H1 (cell line): ENCODE measurements around the gene MYO18A. TPM values are rescaled to one million over a fixed set of nuclear protein-coding genes. Genes with fewer than 3 reads are reported as not detected.
A peak's percentile ranks its signal among the peaks of the same experiment; 100 is the strongest.

Experiments used
- CTCF ChIA-PET: fragments of 300-600 bp; sonication (Branson Sonifier 250); formaldehyde crosslinking; loops from one replicate; lab custom pipeline; 2021; ENCODE audit not compliant: partially characterized antibody; lab: Charles Lee
- POLR2A ChIA-PET: fragments of 300-600 bp; sonication (Branson Sonifier 250); formaldehyde crosslinking; loops from one replicate; lab custom pipeline; 2021; ENCODE audit warnings: inconsistent platforms; ENCODE audit not compliant: partially characterized antibody; lab: Charles Lee
- DNase-seq, 2 experiments: peaks; one replicate each; pipeline versions ENCODE4 v3.0.0 to v3.0.0-alpha.2; 2010 to 2022; ENCODE audit warnings: low spot score in 2 of 2, low read depth in 1 of 2, mixed read lengths in 1 of 2
- FAIRE-seq: peaks from 2 replicates; lab custom pipeline; 2011; peaks lifted over from hg19 to GRCh38; lab: Jason Lieb, UNC
- H2AFZ ChIP-seq: 2 replicates; pipeline ENCODE4 v1.8.1; 2012; ENCODE audit warnings: low read length, inconsistent platforms
- H2AK5ac ChIP-seq: 2 replicates; pipeline ENCODE4 v1.6.1; 2013; ENCODE audit warnings: low read depth, low read length
- H2BK120ac ChIP-seq: replicated peaks from 2 replicates; pipeline ENCODE3; 2013; ENCODE audit warnings: low read depth, low read length, inconsistent platforms
- H2BK12ac ChIP-seq: 2 replicates; pipeline ENCODE4 v1.6.1; 2013; ENCODE audit warnings: low read depth, low read length
- H2BK15ac ChIP-seq: 2 replicates; pipeline ENCODE4 v1.6.1; 2013; ENCODE audit warnings: low read length
- H2BK20ac ChIP-seq: 2 replicates; pipeline ENCODE4 v1.6.1; 2013; ENCODE audit warnings: low read length
- H2BK5ac ChIP-seq: 2 replicates; pipeline ENCODE4 v1.6.1; 2013; ENCODE audit warnings: low read depth, low read length
- H3K14ac ChIP-seq: 2 replicates; pipeline ENCODE4 v1.6.1; 2013; ENCODE audit warnings: inconsistent platforms; ENCODE audit not compliant: insufficient read length
- H3K18ac ChIP-seq: 2 replicates; pipeline ENCODE4 v1.6.1; 2013; ENCODE audit warnings: low read length; ENCODE audit errors: extremely low read depth
- H3K23ac ChIP-seq: 2 replicates; pipeline ENCODE4 v1.6.1; 2013; ENCODE audit warnings: inconsistent platforms; ENCODE audit not compliant: insufficient read length
- H3K23me2 ChIP-seq: 2 replicates; pipeline ENCODE4 v1.6.1; 2013; ENCODE audit warnings: low read depth, low read length
- H3K27ac ChIP-seq: 2 replicates; pipeline ENCODE4 v1.6.1; 2011; ENCODE audit warnings: low read depth, low read length, inconsistent platforms
- H3K27me3 ChIP-seq, 4 experiments: replicated peaks in 1 of 4; 1 replicate in 1 of 4; 2 replicates in 3 of 4; pipeline versions ENCODE4 v1.6.1 to v1.8.1; 2011 to 2013; ENCODE audit warnings: low read length in 3 of 4, mild to moderate bottlenecking in 3 of 4, inconsistent platforms in 2 of 4, mixed read lengths in 2 of 4, moderate library complexity in 1 of 4; ENCODE audit not compliant: control insufficient read depth in 3 of 4, insufficient read depth in 3 of 4; ENCODE audit errors: extremely low read depth in 1 of 4
- H3K36me3 ChIP-seq, 4 experiments: 2 replicates each; pipeline versions ENCODE4 v1.6.1 to v1.8.1; 2011 to 2013; ENCODE audit warnings: mild to moderate bottlenecking in 4 of 4, low read length in 3 of 4, moderate library complexity in 2 of 4, control low read depth in 1 of 4, inconsistent platforms in 1 of 4; ENCODE audit not compliant: insufficient read depth in 4 of 4, control insufficient read depth in 2 of 4
- H3K4ac ChIP-seq: replicated peaks from 2 replicates; pipeline ENCODE3; 2013; ENCODE audit warnings: low read length, low read depth, mixed read lengths, inconsistent platforms; ENCODE audit not compliant: insufficient read length
- H3K4me1 ChIP-seq, 4 experiments: replicated peaks in 1 of 4; 1 replicate in 1 of 4; 2 replicates in 3 of 4; pipeline versions ENCODE4 v1.6.1 to v1.8.1; 2011 to 2013; ENCODE audit warnings: low read length in 3 of 4, inconsistent platforms in 2 of 4, mixed read lengths in 1 of 4; ENCODE audit not compliant: insufficient read depth in 4 of 4, control insufficient read depth in 3 of 4
- H3K4me2 ChIP-seq, 2 experiments: 2 replicates each; pipeline versions ENCODE4 v1.6.1 to v1.8.1; 2011 to 2013; ENCODE audit warnings: low read depth in 2 of 2, low read length in 2 of 2, control low read depth in 1 of 2, inconsistent platforms in 1 of 2, mild to moderate bottlenecking in 1 of 2; ENCODE audit not compliant: insufficient read depth in 1 of 2
- H3K4me3 ChIP-seq, 4 experiments: fragments of 200-600, 300-600 bp in 1 of 4; sonication (generic), shearing (Covaris generic), sonication (Bioruptor Twin) in 1 of 4; 2 replicates each; pipeline versions ENCODE4 v1.5.1 to v1.8.1; 2011 to 2016; ENCODE audit warnings: low read length in 4 of 4, low read depth in 3 of 4, control low read depth in 2 of 4, inconsistent platforms in 2 of 4, mild to moderate bottlenecking in 2 of 4, mixed read lengths in 1 of 4, moderate library complexity in 1 of 4; ENCODE audit not compliant: insufficient read depth in 2 of 4; ENCODE audit errors: extremely low read depth in 1 of 4
- H3K56ac ChIP-seq: replicated peaks from 2 replicates; pipeline ENCODE3; 2013; ENCODE audit warnings: low read depth, mild to moderate bottlenecking, mixed read lengths, low read length, inconsistent platforms; ENCODE audit not compliant: insufficient read length
- H3K79me1 ChIP-seq: 2 replicates; pipeline ENCODE4 v1.6.1; 2013; ENCODE audit warnings: low read depth, low read length, control low read depth
- H3K79me2 ChIP-seq, 2 experiments: 2 replicates each; pipeline versions ENCODE4 v1.6.1 to v1.8.1; 2012 to 2013; ENCODE audit warnings: low read length in 2 of 2, mild to moderate bottlenecking in 2 of 2, inconsistent platforms in 1 of 2; ENCODE audit not compliant: insufficient read depth in 2 of 2, control insufficient read depth in 1 of 2
- H3K9ac ChIP-seq, 4 experiments: replicated peaks in 1 of 4; 1 replicate in 1 of 4; 2 replicates in 3 of 4; pipeline versions ENCODE4 v1.6.1 to v1.8.1; 2011 to 2013; ENCODE audit warnings: low read depth in 3 of 4, low read length in 3 of 4, control low read depth in 2 of 4, mild to moderate bottlenecking in 2 of 4, moderate library complexity in 2 of 4, inconsistent platforms in 1 of 4; ENCODE audit errors: extremely low read depth in 1 of 4
- H3K9me3 ChIP-seq, 2 experiments: 2 replicates each; pipeline versions ENCODE4 v1.6.1 to v1.8.1; 2012 to 2013; ENCODE audit warnings: mild to moderate bottlenecking in 2 of 2, moderate library complexity in 2 of 2, control low read depth in 1 of 2, inconsistent platforms in 1 of 2, low read depth in 1 of 2, low read length in 1 of 2, mixed read lengths in 1 of 2; ENCODE audit not compliant: insufficient read depth in 2 of 2
- H4K20me1 ChIP-seq, 2 experiments: replicated peaks in 1 of 2; 2 replicates each; pipeline versions ENCODE3 to v1.8.1; 2011 to 2013; ENCODE audit warnings: inconsistent platforms in 2 of 2, low read length in 2 of 2, mild to moderate bottlenecking in 1 of 2; ENCODE audit not compliant: insufficient read depth in 2 of 2, control insufficient read depth in 1 of 2
- H4K5ac ChIP-seq: 2 replicates; pipeline ENCODE4 v1.6.1; 2013; ENCODE audit warnings: low read length, low read depth, mixed read lengths, inconsistent platforms; ENCODE audit not compliant: insufficient read length
- H4K8ac ChIP-seq: 2 replicates; pipeline ENCODE4 v1.8.0; 2013; ENCODE audit warnings: mild to moderate bottlenecking, moderate library complexity, low read length, inconsistent platforms; ENCODE audit not compliant: insufficient read depth; ENCODE audit errors: extremely low read depth
- H4K91ac ChIP-seq: replicated peaks from 2 replicates; pipeline ENCODE3; 2013; ENCODE audit warnings: low read length, mixed read lengths, inconsistent platforms; ENCODE audit not compliant: insufficient read length
- SRF ChIP-seq: IDR thresholded peaks from 2 replicates; pipeline ENCODE4 v1.6.1; 2011; ENCODE audit warnings: mild to moderate bottlenecking, low read depth, low read length, moderate library complexity
- SUZ12 ChIP-seq: fragments of 200-600 bp; sonication (generic); IDR thresholded peaks from 2 replicates; pipeline ENCODE4 v1.6.1; 2012; ENCODE audit warnings: mild to moderate bottlenecking, inconsistent platforms, low read length, moderate library complexity, mixed read lengths
- WGBS, 2 experiments: shearing (Covaris generic) in 1 of 2; methylation state at CpG; one replicate each; pipeline versions ENCODE4 v1.1.6 to v1.1.7; 2013 to 2015; ENCODE audit warnings: low lambda C conversion rate in 2 of 2, mixed read lengths in 2 of 2, inconsistent platforms in 1 of 2, low coverage in 1 of 2, missing lambda C conversion rate in 1 of 2; ENCODE audit not compliant: insufficient replicate concordance in 2 of 2, insufficient coverage in 1 of 2, insufficient read length in 1 of 2; ENCODE audit errors: extremely low coverage in 1 of 2, missing lambda C conversion rate in 1 of 2; 5-methylcytosine and 5-hydroxymethylcytosine counted together
- polyA plus RNA-seq, 7 experiments: library from polyadenylated mRNA; depleted of rRNA in 3 of 7; stranded (reverse) in 5 of 7; unstranded in 2 of 7; fragments of >200 nt in 5 of 7; fragments of 200-250 nt in 2 of 7; gene quantifications; 1 replicate in 5 of 7; 2 replicates in 1 of 7; 4 replicates in 1 of 7; pipeline versions ENCODE4 v1.2.1 to v1.2.3, GENCODE V29; 2011 to 2013; ENCODE audit warnings: missing spikeins in 2 of 7, mixed read lengths in 2 of 7
- total RNA-seq: library from RNA; stranded (reverse); fragmentation: NEBNext Ultra II Directional; extraction: Animal tissue kit (Norgen Biotek cat#: 25700); gene quantifications from 2 replicates; pipeline ENCODE4 v1.2.1, GENCODE V29; 2021

MYO18A gene
- total and polyA plus RNA-seq, 2 of the 8 experiments (the other 6 are each of a cell fraction or from before 2014, with no cell fraction given) = 7.6 to 43.8 TPM

- no peak overlapping the region for H3K18ac ChIP-seq
- no peaks in the 10 kb centered on the region for H3K79me1 ChIP-seq
- H3K23ac ChIP-seq = no peak overlapping the region
- no peak overlapping the region for H2BK20ac ChIP-seq
- H2BK12ac ChIP-seq = no peak overlapping the region
- no peak overlapping the region for H2BK120ac ChIP-seq
- no peaks in the 10 kb centered on the region for H3K27me3 ChIP-seq
- WGBS, 2 experiments = 91% methylated on average over 5 of the region's 5 CpGs; no CpG with 5 or more reads in 1 of the 2 experiments
- no peak overlapping the region for H3K9ac ChIP-seq
- no peak overlapping the region for H3K27ac ChIP-seq
- H3K36me3 ChIP-seq = peaks cover 0 to 6% (median 3%) of the 10 kb centered on the region in 4 experiments; a peak in 4 of 8 replicates
- no peak overlapping the region for H2AFZ ChIP-seq
- no peak overlapping the region for H3K4ac ChIP-seq
- DNase-seq (no peak), FAIRE-seq (no peak)
- no peaks in the 10 kb centered on the region for H4K20me1 ChIP-seq
- peaks cover 2% of the 10 kb centered on the region; the same call in 1 of the 2 replicates for H3K23me2 ChIP-seq
- CTCF ChIA-PET = interaction anchor here (0.8 to 19.8 kb wide), 13 partner anchors 9 to 186 kb away, joined by 3 to 548 read pairs (median 21); partner anchors contain the start of genes PHF12 and SEZ6
- peaks cover 0 to 19% (median 12%) of the 10 kb centered on the region in 4 experiments; a peak in 6 of 7 replicates for H3K4me1 ChIP-seq
- peak overlapping the region; percentile 53; the same call in 1 of the 2 replicates for H2BK15ac ChIP-seq
- H3K4me3 ChIP-seq = no peak overlapping the region
- H3K79me2 ChIP-seq = no peaks in the 10 kb centered on the region
- no peak overlapping the region for H3K14ac ChIP-seq
- H4K8ac ChIP-seq = no peak overlapping the region
- H2BK5ac ChIP-seq = no peak overlapping the region
- no peak overlapping the region for H4K5ac ChIP-seq
- POLR2A ChIA-PET = interaction anchor here (0.9 to 1.5 kb wide), 3 partner anchors 10 to 72 kb away, joined by 3 to 4 read pairs (median 3); no protein-coding TSS in a partner anchor
- H4K91ac ChIP-seq = no peak overlapping the region
- no peak overlapping the region for H3K4me2 ChIP-seq
- no peak overlapping the region for H3K56ac ChIP-seq
- no peaks in the 10 kb centered on the region for H3K9me3 ChIP-seq
- TF ChIP-seq SUZ12 (no peak), SRF (no peak)
- no peak overlapping the region for H2AK5ac ChIP-seq
Measured at GRCh38 chr17:29114141-29114540, 66.1 kb downstream of the MYO18A start.
